GM18502 (cell line): ENCODE data around the gene KIF26A.

Experiments used
- ATAC-seq: cut with Tn5 transposase; IDR thresholded peaks from one replicate; pipeline ENCODE4 v1.9.1; 2021; ENCODE audit warnings: mild to moderate bottlenecking; ENCODE audit not compliant: unreplicated experiment, poor library complexity

Gene KIF26A

DNA sequence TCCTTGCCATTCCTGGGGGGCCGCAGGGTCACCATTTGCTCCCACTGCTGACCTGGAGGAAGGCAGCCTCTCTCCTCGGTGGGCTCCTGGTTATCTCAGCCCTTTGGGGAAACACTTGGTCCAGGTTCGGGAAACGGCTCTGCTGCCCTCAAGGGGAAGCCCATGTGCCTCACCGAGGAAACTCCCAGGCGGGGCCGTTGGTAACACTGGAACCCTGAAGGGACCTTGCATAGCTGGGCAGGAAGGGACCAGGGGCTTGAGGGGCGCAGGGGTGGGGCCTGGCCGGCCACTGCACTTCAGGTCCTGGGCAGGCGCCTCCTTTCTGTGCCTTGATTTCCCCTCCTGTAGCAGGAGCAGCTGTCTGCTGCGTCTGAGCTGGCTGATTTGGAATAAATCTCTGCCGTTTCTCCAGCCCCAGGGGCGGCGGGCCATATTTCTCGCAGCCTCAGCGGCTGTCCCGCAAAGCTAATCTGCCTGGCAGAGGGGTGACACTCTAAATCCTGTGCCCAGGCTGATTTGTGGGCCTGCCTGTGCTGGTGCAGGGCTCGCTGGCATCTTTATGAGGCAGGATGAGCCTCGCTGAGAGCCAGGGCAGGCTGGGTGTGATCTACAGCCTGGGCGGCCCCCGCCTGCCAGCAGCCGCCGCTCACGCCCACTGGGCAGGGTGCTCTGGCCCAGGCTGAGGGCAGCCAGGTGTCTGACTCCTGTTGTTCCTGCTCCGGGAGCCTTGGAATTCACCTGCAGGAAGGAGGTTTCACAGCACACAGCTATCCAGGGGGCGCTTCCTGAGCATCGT, 49.7 kb downstream of the KIF26A start:
- ATAC-seq: no peak

DNA sequence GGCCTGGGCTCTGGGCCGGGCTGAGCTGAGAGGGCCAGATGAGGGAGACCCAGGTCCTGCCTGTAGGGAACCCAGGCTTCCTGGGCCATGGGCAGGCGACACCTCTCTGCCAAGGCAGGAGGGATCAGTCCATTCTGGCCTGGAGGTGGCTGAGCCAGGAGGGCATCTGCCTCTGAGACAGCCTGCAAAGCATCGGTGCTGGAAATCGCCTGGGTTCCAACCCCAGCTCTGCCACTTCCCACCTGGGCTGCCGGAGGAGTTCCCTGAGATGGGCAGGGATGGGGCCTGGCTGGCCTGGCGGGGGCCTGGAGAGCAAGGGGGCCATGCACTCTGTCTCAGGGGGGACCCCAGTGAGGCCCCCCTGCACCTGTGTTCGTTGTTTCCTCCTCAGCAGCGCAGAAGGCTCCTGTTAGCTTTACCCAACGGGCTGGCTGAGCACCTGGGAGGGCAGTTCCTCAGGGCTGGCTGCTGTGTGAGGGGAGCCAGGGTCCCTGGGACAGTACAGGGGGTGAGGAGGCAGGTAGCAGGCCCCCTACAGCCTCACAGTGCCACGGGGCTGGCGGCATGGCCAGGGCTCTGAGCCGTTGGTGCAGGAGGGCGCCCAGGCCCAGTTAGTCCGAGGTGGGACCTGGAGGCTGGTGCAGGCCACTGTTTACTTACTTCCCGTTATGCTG, 50.5 kb downstream of the KIF26A start:
- ATAC-seq: no peak

DNA sequence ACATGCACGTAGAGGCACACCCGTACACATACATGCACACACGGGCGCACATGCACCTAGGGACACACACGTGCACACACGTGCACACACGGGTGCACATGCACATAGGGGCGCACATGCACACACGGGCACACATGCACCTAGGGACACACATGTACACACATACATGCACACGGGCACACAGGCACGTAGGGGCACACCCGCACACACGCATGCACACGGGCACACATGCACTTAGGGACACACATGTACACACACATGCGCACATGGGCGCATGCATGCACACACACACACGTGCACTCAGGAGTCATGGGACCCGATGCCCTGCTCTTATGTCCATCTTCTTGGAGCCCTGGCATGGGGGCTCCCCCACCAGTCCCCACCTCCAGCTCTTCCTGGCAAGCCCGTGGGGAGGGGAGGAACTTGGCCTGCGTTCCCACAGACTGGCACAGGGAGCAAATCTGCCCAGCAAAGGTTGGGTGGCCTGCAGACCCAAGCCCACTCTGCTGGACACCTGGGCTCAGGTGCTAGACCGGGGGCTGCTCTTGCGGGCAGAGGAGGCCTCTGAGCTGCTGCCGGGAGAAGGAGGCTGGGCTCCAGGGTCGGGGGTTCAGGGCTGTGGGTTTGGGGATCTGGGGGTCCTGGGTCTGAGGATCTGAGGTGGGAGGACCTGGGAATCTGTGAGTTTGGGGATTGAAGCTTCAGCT, 51.4 kb downstream of the KIF26A start:
- ATAC-seq: no peak

DNA sequence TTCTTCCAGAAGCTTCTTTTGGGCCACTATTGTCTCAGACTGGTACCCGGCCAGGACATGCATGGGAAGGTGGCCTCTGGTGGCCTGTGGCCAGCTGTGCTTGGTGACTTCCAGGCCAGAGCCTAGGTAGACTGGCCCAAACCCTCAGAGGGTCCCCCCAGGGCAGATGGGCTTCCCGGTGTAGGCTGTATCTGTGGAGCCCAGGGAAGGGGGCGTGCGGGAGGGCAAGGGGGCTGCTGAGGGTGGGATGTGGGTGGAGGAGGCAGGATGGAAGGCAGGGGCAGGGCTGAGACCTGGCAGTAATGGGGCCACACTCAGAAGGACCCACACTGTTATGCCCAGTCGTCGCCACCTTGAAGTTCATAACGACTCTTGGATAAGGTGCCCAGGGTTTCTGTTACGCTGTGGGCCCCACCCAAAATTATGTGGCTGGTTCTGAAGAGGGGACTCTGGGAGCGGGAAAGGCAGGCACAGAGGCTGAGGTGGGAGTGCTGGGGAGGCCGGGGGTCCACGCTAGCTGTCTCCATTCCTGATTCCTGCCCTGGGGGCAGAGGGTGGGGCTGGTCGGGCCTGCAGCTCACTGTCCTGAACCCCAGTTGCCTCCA, 52.1 kb downstream of the KIF26A start:
- no peak for ATAC-seq

- no peak for ATAC-seq
These were observed 53.1 kb downstream of the KIF26A start for GRCh38 chr14:104191409-104191997.

DNA sequence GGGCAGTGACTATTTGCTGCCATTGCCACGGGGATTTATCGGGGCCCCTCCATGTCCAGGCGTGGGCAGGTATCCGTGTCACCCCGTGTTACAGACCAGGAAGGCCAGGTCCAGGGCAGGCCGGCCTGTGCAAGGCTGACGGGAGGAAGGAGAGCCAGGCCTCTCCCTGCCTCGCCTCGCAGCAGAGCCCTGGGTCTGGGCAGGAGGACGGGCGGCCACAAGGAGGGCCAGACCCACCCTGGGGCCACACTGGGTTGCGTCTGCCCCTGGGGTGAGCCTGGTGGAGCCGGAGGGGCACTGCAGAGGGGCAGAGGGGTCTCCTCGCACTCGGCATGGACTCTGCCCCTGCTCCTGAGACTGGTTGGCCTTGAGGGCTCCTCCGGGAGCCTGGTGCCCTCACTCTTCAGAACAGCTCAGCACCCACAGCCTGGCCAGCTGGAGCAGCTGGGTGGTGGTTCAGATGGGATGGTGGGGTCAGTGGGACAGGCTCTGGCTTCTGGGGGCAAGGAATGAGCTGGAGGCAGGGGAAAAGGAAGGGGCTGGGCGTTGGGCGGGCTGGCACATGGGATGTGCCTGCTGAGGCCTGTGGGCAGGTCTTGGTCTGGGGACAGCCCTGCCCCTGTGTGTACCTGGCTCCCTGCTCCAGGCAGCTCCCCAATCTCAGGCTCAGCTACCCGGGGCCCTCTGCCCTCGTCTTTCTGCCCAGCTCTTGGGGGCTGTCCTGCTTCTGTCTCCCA, 53.9 kb downstream of the KIF26A start:
- ATAC-seq: no peak

DNA sequence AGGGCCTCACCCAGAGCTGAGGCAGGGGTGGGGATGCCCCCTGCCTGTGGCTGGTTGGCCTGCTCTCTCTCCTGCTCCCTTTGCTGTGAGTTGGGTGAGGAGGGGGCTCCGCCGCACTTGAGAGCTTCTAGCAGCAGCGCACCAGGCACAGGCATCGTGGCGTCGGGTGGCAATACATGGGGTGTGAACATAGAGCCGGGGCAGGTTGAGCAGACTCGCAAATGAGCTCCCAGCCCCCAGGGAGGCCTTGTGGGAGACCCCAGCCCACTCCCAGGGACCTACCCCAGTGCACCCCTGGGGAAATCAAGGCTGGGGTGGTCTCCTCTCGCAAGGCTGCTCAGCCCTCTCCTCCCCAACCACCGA, 54.5 kb downstream of the KIF26A start:
- ATAC-seq: no peak

DNA sequence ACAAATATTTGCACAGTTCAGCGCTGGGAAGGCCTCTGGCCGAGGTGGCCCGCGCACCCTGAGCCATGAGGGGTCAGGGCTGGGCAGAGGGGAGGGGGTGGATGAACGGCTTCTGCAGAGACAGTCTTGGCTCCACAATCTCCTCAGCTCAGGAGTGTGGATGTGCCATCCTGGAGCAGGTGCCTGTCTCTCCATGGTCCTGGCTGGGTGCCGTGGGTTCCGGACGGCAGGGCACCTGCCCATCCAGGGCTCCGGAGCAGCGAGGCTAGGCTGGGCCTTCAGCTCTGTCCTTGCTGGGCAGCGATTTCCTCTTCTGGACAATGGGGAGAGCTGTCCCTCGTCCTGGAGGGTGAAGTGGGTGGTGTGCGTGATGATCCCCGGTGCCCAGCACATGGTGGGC, 55.6 kb downstream of the KIF26A start:
- no peak for ATAC-seq

DNA sequence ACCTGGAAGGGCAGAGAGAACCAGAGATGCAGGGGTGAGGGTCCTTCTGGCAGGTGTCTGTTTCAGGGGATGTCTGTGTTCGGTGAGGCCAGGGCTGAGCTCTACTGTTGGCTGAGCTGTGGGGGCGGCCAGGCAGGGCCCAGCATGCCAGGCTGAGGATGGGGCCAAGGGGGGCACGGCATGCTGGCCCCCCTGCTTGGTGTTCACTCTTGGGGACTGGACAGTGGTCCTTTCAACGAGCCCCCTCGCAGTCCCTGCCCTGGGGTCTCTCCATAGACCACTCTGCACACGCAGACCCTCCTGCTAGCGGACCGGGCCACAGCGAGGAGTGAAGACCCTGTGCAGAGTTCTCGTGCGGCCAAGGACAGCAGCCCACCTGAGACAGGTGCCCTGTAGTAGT, 56.3 kb downstream of the KIF26A start:
- no peak for ATAC-seq

- no peak for ATAC-seq
These were observed 57.0 kb downstream of the KIF26A start for GRCh38 chr14:104195361-104195760.

- ATAC-seq: no peak
These were observed 57.5 kb downstream of the KIF26A start for GRCh38 chr14:104195878-104196277.

DNA sequence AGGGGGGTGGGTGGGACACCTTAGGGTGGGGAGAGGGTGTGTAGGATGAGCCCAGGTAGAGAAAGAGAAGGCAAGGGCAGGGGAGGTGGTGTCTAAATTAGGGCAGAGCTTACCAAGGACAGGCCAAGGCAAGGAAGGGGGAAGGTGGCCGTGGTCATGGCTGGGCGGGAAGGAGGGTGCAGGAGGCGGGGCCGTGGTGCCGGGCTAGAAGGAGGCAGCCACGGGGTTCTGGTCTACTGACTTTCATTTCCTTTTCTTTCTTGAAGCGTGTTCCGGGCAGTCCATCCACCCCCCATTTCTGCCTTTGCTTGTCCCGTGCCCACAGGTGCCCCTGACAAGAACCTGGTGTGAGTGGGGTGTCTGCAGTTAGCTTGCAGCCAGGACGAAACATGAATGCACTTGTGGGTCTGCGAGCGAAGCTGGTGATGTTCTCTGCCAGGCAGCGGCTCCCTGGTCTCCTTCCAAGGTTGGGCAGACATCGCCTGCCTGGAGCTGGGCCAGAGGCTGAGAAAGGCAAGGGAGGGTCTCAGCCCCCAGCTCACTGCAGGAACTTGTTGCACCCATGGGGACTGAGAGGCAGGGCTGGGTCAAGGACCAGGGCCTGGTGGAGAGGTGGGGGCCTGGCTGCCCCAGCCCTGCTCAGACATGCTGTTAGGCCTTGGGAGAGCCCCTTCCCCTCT, 58.2 kb downstream of the KIF26A start:
- no peak for ATAC-seq

- no peak for ATAC-seq
These were observed 59.3 kb downstream of the KIF26A start for GRCh38 chr14:104197449-104198247.

- no peak for ATAC-seq
These were observed 61.0 kb downstream of the KIF26A start for GRCh38 chr14:104199266-104199895.

DNA sequence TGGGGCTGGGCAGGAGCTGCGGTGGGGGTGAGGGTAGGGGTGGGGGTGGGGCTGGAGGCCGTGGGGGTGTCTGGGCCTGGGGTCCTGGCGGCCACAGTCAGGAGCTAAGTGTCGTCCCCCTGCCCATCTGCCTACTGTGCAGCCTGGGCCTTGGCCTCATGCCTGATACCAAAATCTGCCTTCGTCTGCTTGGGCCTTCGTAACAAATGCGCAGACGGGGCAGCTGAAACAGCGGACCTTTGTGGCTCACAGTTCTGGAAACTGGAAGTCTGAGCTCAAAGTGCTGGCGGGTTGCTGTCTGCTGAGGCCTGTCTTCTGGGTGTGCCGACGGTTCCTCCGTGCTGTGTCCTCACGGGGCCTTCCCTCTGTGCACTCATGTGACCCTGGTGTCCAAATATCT, 61.7 kb downstream of the KIF26A start:
- ATAC-seq: no peak

- no peak for ATAC-seq
These were observed 62.2 kb downstream of the KIF26A start for GRCh38 chr14:104200591-104200990.

GRCh38 chr14:104201063-104201462, 62.7 kb downstream of the KIF26A start:
- no peak for ATAC-seq

DNA sequence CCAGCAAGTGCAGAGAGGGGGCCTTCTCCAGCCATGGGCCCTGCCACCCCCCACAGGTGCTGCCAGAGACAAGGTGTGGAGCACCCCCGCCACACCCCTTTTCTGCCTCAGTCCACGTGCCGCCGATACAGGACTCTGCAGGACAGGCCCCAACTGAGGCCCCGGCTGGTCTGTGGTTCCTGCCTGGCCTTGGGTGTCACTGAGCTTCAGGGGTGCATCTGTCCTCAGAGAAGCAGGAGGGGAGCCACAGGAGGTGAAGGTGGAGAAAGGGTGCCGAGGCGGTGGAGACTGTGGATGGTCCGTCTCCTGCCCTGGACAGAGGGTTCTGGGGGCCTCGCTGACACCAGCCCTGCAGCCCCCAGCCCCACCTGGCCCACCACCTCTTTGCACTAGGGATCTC, 63.1 kb downstream of the KIF26A start:
- ATAC-seq: no peak
